Fibroblast of mammary gland (primary cell): ENCODE data around the gene NEDD4L.

ENCODE experiments used
- DNase-seq: peaks from one replicate; pipeline ENCODE4 v3.0.0-alpha.2; 2010; ENCODE audit warnings: low read depth
- H3K4me3 ChIP-seq: 2 replicates; pipeline ENCODE4 v1.5.1; 2011; ENCODE audit warnings: low read depth, mild to moderate bottlenecking, low read length, moderate library complexity; ENCODE audit not compliant: control insufficient read depth
- CTCF ChIP-seq: conservative IDR thresholded peaks from 2 replicates; pipeline ENCODE4 v1.5.1; 2011; ENCODE audit warnings: low read depth, low read length, inconsistent platforms; ENCODE audit not compliant: control insufficient read depth, insufficient read depth

NEDD4L gene

DNA sequence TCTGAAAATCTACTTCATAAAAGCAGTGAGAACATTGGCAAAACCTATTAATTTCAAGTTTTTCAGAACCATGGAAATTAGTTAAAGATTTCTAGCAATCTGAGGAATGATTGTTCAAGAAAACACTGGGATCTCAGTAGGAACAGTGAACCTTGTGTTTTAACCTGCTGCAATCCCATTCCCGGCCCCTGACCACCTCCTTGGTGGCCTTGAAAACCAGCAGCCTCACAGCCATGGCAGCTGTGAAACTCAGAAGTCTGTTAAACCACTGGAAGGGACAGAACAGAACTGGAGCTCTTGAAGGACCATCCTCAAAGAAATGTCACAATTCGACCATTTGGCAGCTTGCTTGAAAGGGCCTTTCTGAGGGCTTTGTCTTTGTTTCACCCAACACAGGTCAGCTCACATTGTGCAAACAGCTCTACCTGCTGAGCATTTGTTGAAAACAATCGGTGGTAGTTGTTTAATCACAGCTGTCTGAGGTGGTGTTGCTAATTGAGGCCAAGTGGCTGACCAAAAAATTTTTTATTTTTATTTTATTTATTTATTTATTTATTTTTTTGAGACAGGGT lies 25.8 kb downstream of the NEDD4L start:
- DNase-seq: no peak
- TF ChIP-seq CTCF: no peak
- no peak overlapping the region for H3K4me3 ChIP-seq

- no peak for TF ChIP-seq CTCF
- peak; percentile 8 for DNase-seq
- H3K4me3 ChIP-seq: no peak overlapping the region
Observed at GRCh38 chr18:58076052-58076451, 32.0 kb downstream of the NEDD4L start.

DNA sequence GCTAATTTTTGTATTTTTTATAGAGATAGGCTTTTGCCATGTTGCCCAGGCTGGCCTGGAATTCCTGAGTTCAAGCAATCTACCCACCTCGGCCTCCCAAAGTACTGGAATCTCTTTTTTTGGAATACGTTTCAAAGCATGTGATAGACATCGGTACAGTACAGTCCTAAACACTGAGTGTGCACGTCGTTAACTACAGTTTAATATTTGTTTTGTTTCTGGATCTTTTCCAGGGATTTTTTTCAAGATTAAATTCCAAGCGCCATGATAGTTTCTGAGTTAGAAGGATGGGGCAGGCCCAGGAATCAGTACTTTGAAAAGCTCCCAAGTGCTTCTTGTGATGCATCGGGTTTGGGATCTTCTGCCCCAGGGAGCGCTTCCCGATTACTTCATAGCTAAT lies 33.3 kb downstream of the NEDD4L start:
- DNase-seq: no peak
- no peak for TF ChIP-seq CTCF
- H3K4me3 ChIP-seq: no peak overlapping the region

GRCh38 chr18:58078889-58079573 lies 35.0 kb downstream of the NEDD4L start:
- no peak overlapping the region for H3K4me3 ChIP-seq
- TF ChIP-seq CTCF: no peak
- DNase-seq: no peak

- H3K4me3 ChIP-seq: no peak overlapping the region
- TF ChIP-seq CTCF: no peak
- DNase-seq: no peak
Observed at GRCh38 chr18:58080451-58080850, 36.4 kb downstream of the NEDD4L start.

DNA sequence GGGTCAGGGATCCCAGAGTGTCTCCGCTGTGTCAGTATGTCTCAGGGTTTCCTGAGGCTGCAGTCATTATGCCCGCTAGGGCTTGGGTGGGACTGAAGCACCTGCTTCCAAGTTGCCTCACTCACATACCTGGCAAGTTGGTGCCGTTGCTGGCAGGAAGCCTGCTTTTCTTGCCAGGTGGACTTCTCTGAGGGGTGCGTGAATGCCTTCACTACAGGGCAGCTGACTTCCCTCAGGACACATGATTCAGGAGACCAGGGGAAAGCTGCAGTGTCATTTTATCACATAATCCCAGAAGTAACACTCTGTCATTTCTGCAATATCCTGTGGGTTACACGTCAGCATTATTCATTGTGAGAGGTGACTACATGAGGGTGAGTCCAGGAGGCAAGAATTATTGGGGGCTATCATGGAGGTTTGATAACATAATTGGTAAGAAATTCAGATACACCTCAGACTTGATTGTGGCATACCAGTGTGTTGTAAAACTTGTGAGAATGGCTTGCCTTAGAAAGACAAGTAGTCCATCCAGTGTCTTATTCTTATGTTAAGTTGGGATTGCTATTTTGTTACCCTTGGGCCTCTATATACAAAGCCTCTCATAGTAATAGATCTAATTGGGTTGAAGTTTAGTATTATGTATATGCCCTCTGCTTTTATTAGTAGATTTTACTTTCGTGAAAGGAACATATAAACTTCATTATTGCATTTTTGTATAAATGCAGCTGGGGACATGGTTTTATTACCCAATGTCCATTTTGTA lies 44.1 kb downstream of the NEDD4L start:
- no peak for TF ChIP-seq CTCF
- DNase-seq: peak; percentile 3

More for the DNA sequence above, 44.1 kb downstream of the NEDD4L start:
- no peak overlapping the region for H3K4me3 ChIP-seq
